ENCODE data around the gene LIN7B. TPM values are rescaled to one million over a fixed set of nuclear protein-coding genes. Genes with fewer than 3 reads are reported as not detected.

The LIN7B gene
- polyA plus RNA-seq, 1 of the 3 experiments (the other 2 are of a cell fraction): 20.8 TPM

DNA sequence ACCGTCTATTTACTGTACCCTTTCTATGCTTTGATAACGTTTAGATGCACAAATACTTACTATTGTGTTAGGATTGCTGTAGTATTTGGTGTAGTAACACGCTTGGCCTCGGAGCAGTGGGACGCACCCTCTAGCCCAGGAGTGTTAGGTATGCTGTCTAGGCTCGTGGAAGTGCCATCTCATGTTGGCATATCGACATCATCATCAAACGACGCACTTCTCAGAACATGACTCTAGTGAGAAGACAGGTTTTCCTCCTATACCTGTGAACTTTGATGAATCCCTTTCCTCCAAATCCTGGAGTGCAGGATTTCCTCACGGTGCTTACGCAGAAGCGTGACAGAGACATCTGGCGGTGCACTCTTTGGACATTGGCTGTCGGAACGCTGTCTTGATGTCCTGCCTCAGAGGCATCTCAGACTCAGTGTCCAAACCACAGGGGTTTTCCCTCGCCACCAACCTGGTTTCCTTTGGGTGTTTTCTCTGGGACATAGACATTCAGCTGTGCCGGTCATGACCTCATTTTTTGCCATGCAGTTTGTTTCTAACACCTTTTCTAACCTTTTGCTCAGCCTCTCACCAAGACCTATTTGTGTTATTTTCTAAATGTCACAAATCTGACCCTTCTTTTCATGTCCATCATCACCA is 22.7 kb upstream of the LIN7B start:
- 93% methylated on average over 16 of the region's 17 CpGs for WGBS (ENCODE audit: low lambda C conversion rate)
- H3K27ac ChIP-seq (ENCODE audit: low read depth in 2 of 2, low read length in 1 of 2): no peak overlapping the region
- H3K4me3 ChIP-seq (ENCODE audit: low read depth in 2 of 2, low read length in 1 of 2): no peak overlapping the region
- H3K9me3 ChIP-seq: no peaks in the 10 kb centered on the region
- no peak overlapping the region for H3K9ac ChIP-seq
- peaks cover 41 to 76% of the 10 kb centered on the region in 2 experiments for H3K36me3 ChIP-seq (replicated peaks in 1 of 2; ENCODE audit: control insufficient read depth in 1 of 2, insufficient read depth in 2 of 2, low read length in 1 of 2)
- ChIA-PET CTCF (interaction anchor here (1.3 kb wide), 1 partner anchor 14 kb away, joined by 4 read pairs; no protein-coding TSS in a partner anchor), POLR2A (no interaction called here)
- TF ChIP-seq, protein P1, sequence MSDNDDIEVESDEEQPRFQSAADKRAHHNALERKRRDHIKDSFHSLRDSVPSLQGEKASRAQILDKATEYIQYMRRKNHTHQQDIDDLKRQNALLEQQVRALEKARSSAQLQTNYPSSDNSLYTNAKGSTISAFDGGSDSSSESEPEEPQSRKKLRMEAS (IDR thresholded peaks at IDR 0.05; ENCODE audit: low read depth): no peak
- TF ChIP-seq MEF2A (IDR thresholded peaks at IDR 0.05; ENCODE audit: borderline replicate concordance, low read depth) (no peak), GATA2 (CRISPR knock-in tag; IDR thresholded peaks at IDR 0.05) (no peak), NRF1 (IDR thresholded peaks at IDR 0.05; ENCODE audit: low read depth, low read length) (no peak), RCOR1 (IDR thresholded peaks at IDR 0.05; ENCODE audit: low read length) (no peak), FOXJ3 (CRISPR knock-in tag; IDR thresholded peaks at IDR 0.05) (no peak), ELF1 (IDR thresholded peaks at IDR 0.05) (no peak), TEAD4 (IDR thresholded peaks at IDR 0.05; ENCODE audit: borderline replicate concordance, insufficient read depth) (no peak)
- TF ChIP-seq, protein P2, sequence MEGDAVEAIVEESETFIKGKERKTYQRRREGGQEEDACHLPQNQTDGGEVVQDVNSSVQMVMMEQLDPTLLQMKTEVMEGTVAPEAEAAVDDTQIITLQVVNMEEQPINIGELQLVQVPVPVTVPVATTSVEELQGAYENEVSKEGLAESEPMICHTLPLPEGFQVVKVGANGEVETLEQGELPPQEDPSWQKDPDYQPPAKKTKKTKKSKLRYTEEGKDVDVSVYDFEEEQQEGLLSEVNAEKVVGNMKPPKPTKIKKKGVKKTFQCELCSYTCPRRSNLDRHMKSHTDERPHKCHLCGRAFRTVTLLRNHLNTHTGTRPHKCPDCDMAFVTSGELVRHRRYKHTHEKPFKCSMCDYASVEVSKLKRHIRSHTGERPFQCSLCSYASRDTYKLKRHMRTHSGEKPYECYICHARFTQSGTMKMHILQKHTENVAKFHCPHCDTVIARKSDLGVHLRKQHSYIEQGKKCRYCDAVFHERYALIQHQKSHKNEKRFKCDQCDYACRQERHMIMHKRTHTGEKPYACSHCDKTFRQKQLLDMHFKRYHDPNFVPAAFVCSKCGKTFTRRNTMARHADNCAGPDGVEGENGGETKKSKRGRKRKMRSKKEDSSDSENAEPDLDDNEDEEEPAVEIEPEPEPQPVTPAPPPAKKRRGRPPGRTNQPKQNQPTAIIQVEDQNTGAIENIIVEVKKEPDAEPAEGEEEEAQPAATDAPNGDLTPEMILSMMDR (IDR thresholded peaks at IDR 0.05): no peak
- TF ChIP-seq, protein P3, sequence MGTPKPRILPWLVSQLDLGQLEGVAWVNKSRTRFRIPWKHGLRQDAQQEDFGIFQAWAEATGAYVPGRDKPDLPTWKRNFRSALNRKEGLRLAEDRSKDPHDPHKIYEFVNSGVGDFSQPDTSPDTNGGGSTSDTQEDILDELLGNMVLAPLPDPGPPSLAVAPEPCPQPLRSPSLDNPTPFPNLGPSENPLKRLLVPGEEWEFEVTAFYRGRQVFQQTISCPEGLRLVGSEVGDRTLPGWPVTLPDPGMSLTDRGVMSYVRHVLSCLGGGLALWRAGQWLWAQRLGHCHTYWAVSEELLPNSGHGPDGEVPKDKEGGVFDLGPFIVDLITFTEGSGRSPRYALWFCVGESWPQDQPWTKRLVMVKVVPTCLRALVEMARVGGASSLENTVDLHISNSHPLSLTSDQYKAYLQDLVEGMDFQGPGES (IDR thresholded peaks at IDR 0.05; ENCODE audit: low read depth, low read length): no peak
- TF ChIP-seq, protein P4, sequence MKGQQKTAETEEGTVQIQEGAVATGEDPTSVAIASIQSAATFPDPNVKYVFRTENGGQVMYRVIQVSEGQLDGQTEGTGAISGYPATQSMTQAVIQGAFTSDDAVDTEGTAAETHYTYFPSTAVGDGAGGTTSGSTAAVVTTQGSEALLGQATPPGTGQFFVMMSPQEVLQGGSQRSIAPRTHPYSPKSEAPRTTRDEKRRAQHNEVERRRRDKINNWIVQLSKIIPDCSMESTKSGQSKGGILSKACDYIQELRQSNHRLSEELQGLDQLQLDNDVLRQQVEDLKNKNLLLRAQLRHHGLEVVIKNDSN (IDR thresholded peaks at IDR 0.05; ENCODE audit: borderline replicate concordance, low read depth): no peak
- H3K79me2 ChIP-seq (ENCODE audit: insufficient read depth): peaks cover 96% of the 10 kb centered on the region
- peaks cover 16% of the 10 kb centered on the region for H3F3A ChIP-seq (replicated peaks; ENCODE audit: insufficient read depth)
- H4K20me1 ChIP-seq (ENCODE audit: insufficient read depth): peaks cover 91% of the 10 kb centered on the region
- DNase-seq: no peak
- no peak overlapping the region for H3K4me2 ChIP-seq
- peaks cover 4 to 7% of the 10 kb centered on the region in 2 experiments; a peak in 1 of 4 replicates for H3K4me1 ChIP-seq (ENCODE audit: control insufficient read depth in 1 of 2, insufficient read depth in 2 of 2, low read depth in 1 of 2, low read length in 1 of 2)
- H3K9me2 ChIP-seq: no peaks in the 10 kb centered on the region
- H3K27me3 ChIP-seq (ENCODE audit: insufficient read depth): no peaks in the 10 kb centered on the region
- no peak overlapping the region for H2AFZ ChIP-seq (ENCODE audit: low read depth)

DNA sequence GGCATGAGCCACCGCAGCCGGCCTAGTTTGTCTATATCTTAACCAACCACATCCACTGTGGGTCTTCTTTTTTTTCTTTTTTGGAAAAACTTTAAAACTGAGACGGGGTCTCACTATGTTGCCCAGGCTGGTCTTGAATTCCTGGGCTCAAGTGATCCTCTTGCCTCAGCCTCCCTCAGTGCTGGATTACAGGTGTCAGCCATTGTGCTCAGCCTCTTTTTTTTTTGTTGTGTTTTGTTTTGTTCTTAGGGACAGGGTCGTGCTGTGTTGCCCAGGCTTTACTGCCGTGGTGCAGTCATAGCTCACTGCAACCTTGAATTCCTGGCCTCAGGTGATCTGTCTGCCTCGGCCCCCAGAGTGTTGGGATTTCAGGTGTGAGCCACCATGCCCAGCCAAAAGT is 21.5 kb upstream of the LIN7B start:
- CTCF ChIA-PET: interaction anchor here (0.6 to 1.3 kb wide), 2 partner anchors 13 to 106 kb away, joined by 3 to 4 read pairs; no protein-coding TSS in a partner anchor
- TF ChIP-seq, protein P3 (IDR thresholded peaks at IDR 0.05; ENCODE audit: low read depth, low read length): no peak
- TF ChIP-seq RXRA (IDR thresholded peaks at IDR 0.05; ENCODE audit: borderline replicate concordance, low read depth) (no peak), GABPA (IDR thresholded peaks at IDR 0.05; ENCODE audit: low read depth) (no peak), FOXM1 (IDR thresholded peaks at IDR 0.05; ENCODE audit: low read depth) (no peak), MXI1 (IDR thresholded peaks at IDR 0.05; ENCODE audit: low read depth, low read length) (no peak), RFX5 (IDR thresholded peaks at IDR 0.05; ENCODE audit: low read length) (no peak), RAD21 (IDR thresholded peaks at IDR 0.05; ENCODE audit: low read length) (no peak), SMC3 (IDR thresholded peaks at IDR 0.05; ENCODE audit: low read depth, low read length) (no peak), ELF1 (IDR thresholded peaks at IDR 0.05) (no peak), JUND (IDR thresholded peaks at IDR 0.05) (no peak), SIN3A (IDR thresholded peaks at IDR 0.05; ENCODE audit: borderline replicate concordance, low read depth, low read length) (no peak), TAF1 (IDR thresholded peaks at IDR 0.05; ENCODE audit: borderline replicate concordance, low read depth, low read length) (no peak), POLR2AphosphoS5 (IDR thresholded peaks at IDR 0.05; ENCODE audit: low read depth, low read length) (no peak), GATA2 (CRISPR knock-in tag; IDR thresholded peaks at IDR 0.05) (no peak)
- TF ChIP-seq, protein P5, sequence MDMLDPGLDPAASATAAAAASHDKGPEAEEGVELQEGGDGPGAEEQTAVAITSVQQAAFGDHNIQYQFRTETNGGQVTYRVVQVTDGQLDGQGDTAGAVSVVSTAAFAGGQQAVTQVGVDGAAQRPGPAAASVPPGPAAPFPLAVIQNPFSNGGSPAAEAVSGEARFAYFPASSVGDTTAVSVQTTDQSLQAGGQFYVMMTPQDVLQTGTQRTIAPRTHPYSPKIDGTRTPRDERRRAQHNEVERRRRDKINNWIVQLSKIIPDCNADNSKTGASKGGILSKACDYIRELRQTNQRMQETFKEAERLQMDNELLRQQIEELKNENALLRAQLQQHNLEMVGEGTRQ (IDR thresholded peaks at IDR 0.05; ENCODE audit: borderline replicate concordance, low read depth, low read length): no peak

More for the DNA sequence above, 21.5 kb upstream of the LIN7B start:
- Histone ChIP-seq H3K9me2 (no peaks in the 10 kb centered on the region), H3F3A (replicated peaks; ENCODE audit: insufficient read depth) (peaks cover 25% of the 10 kb centered on the region), H3K4me1 (ENCODE audit: control insufficient read depth in 1 of 2, insufficient read depth in 2 of 2, low read depth in 1 of 2, low read length in 1 of 2) (no peaks in the 10 kb centered on the region; a peak in 1 of 4 replicates), H3K79me2 (ENCODE audit: insufficient read depth) (peaks cover 96% of the 10 kb centered on the region), H3K27me3 (ENCODE audit: insufficient read depth) (no peaks in the 10 kb centered on the region), H3K36me3 (replicated peaks in 1 of 2; ENCODE audit: control insufficient read depth in 1 of 2, insufficient read depth in 2 of 2, low read length in 1 of 2) (peaks cover 45 to 70% of the 10 kb centered on the region in 2 experiments), H3K4me2 (no peak overlapping the region), H3K27ac (ENCODE audit: low read depth in 2 of 2, low read length in 1 of 2) (no peak overlapping the region), H4K20me1 (ENCODE audit: insufficient read depth) (peaks cover 91% of the 10 kb centered on the region), H3K4me3 (ENCODE audit: low read depth in 2 of 2, low read length in 1 of 2) (no peak overlapping the region), H2AFZ (ENCODE audit: low read depth) (no peak overlapping the region), H3K9ac (no peak overlapping the region), H3K9me3 (no peaks in the 10 kb centered on the region)
- 96% methylated on average over 6 of the region's 6 CpGs for WGBS (ENCODE audit: low lambda C conversion rate)
- POLR2A ChIA-PET: no interaction called here
- no peak for DNase-seq
